ENCODE measurements around the gene ZNF662.

The ZNF662 gene

GRCh38 chr3:42906070-42906847, at the start of gene ZNF662:
Gene ZNF662, plus strand, starts transcription at chr3:42906142. Its CDS starts 1,973 bp downstream, at chr3:42908115.
- no peak within 1 kb of the TSS for H3K27ac ChIP-seq
- no peak for TF ChIP-seq ZFX (IDR thresholded peaks at IDR 0.05)
- TF ChIP-seq, protein P1, sequence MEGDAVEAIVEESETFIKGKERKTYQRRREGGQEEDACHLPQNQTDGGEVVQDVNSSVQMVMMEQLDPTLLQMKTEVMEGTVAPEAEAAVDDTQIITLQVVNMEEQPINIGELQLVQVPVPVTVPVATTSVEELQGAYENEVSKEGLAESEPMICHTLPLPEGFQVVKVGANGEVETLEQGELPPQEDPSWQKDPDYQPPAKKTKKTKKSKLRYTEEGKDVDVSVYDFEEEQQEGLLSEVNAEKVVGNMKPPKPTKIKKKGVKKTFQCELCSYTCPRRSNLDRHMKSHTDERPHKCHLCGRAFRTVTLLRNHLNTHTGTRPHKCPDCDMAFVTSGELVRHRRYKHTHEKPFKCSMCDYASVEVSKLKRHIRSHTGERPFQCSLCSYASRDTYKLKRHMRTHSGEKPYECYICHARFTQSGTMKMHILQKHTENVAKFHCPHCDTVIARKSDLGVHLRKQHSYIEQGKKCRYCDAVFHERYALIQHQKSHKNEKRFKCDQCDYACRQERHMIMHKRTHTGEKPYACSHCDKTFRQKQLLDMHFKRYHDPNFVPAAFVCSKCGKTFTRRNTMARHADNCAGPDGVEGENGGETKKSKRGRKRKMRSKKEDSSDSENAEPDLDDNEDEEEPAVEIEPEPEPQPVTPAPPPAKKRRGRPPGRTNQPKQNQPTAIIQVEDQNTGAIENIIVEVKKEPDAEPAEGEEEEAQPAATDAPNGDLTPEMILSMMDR (conservative IDR thresholded peaks at IDR 0.05), result no peak

DNA sequence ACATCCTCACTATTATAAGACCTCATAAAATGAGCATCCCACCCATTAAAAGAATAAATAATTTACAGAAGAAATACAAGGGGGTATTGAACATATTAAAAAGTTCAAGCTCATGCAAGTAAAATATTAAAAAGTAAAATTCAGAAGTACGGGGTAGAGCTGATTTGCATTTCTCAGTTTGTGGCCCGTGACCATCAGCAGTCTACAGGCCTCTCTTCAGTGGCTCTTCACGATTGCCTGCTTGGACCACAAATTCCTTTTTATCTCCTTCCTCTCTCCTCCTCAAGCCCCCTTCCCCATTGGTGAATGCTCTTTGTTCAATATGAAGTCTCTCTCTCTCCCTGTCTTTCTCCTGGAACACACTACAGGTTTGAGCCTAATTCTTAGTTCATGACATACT, 49.4 kb upstream of the ZNF662 start:
- H3K27ac ChIP-seq, result no peak overlapping the region
- no peak for TF ChIP-seq ZFX (IDR thresholded peaks at IDR 0.05)
- TF ChIP-seq, protein P1 (conservative IDR thresholded peaks at IDR 0.05), result no peak

- H3K27ac ChIP-seq, result no peak overlapping the region
- TF ChIP-seq ZFX (IDR thresholded peaks at IDR 0.05), result no peak
Measured at GRCh38 chr3:42864321-42864950, 41.5 kb upstream of the ZNF662 start.

GRCh38 chr3:42865256-42865655, 40.7 kb upstream of the ZNF662 start:
- H3K27ac ChIP-seq, result no peak overlapping the region
- no peak for TF ChIP-seq ZFX (IDR thresholded peaks at IDR 0.05)
- TF ChIP-seq, protein P1 (conservative IDR thresholded peaks at IDR 0.05), result no peak

DNA sequence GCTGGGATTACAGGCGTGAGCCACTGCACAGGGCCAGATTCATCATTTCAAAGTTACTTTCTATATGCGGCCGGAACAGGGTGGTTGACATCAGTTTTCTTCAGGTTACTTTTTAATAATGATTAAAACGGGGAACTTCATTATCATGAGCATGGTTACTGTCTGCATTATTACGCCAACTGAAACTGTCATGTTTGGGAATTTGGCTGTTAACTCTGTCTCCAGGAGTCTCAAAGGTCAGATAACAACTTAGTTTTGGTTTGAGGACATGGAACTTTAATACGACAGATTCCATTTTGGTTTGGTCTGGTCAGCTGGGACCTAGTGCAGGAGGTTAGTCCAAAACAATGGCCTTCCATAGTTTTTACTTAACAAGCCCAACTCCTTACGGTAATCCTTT, 38.8 kb upstream of the ZNF662 start:
- no peak overlapping the region for H3K27ac ChIP-seq
- TF ChIP-seq, protein P1 (conservative IDR thresholded peaks at IDR 0.05), result no peak
- no peak for TF ChIP-seq ZFX (IDR thresholded peaks at IDR 0.05)

DNA sequence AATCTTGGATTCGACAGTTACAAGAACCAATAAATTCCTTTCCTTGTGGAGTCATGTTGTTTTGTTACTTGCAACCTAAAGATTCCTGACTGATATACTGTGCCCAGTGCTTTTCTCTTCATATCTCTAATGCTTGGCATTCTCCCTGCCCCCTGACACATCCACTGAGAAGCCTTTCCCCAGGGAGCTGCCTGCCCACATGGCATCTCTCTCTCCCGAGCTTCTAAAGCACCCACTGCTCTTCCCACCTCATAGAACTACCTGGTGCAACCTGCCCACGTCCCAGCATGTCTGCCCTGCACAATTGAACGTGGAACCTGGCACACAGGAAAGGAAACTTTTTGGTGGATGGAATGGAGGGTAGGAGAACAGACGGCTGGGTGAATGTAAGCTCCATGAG, 37.1 kb upstream of the ZNF662 start:
- TF ChIP-seq, protein P1 (conservative IDR thresholded peaks at IDR 0.05), result no peak
- no peak for TF ChIP-seq ZFX (IDR thresholded peaks at IDR 0.05)
- H3K27ac ChIP-seq, result no peak overlapping the region

DNA sequence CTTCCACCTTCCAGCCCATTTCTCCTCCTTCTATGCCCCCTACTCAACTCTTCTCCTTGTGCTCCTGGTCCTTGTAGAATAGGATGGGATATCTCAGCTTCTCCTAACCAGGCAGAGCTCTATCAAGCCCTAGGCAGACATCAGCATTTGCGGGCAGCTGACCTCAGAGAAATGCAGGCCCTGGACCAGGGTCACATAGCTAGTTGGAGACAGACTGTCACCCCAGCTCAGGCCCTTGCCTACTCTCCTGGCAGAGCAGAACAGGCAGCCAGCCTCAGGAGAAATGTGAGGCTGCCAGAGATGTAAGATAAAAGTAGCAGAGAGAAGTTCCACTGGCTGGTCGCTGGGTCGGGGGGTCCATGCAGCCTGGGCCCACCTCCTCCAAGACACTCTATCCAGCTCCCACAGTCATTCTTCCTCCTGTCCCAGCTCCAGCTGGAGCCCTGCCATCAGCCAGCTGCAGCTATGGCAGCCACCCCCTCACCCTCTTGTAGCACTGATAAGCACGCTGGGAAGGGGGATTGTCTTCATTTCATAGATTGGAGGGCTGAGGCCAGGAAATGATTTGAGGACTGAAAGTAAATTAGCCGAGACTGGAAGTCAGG, 34.2 kb upstream of the ZNF662 start:
- H3K27ac ChIP-seq, result no peak overlapping the region
- TF ChIP-seq, protein P1 (conservative IDR thresholded peaks at IDR 0.05), result no peak
- no peak for TF ChIP-seq ZFX (IDR thresholded peaks at IDR 0.05)
